LNCAP (cell line): ENCODE results near the gene RBP7.

Experiments
- CTCF ChIP-seq: fragments of 450-650 bp; IDR thresholded peaks from 2 replicates; pipeline ENCODE4 v1.5.1; 2017; ENCODE audit warnings: mild to moderate bottlenecking

The RBP7 gene

DNA sequence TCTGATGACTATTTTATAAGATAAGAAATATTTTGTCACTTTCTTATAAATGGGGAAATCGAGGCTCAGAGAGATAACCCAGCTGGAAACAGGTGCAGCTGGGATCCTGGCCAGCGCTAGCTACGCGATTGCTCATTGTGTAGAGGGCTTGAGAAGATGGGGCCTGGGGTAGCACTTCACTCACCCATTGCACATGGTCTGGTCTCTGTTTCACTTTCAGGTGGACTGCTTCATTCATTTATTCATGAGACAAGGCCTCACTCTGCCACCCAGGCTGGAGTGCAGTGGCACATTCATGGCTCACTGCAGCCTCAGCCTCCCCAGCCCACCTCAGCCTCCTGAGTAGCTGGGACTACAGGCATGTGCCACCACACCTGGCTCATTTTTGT lies 59.6 kb downstream of the RBP7 start:
- no peak for TF ChIP-seq CTCF

DNA sequence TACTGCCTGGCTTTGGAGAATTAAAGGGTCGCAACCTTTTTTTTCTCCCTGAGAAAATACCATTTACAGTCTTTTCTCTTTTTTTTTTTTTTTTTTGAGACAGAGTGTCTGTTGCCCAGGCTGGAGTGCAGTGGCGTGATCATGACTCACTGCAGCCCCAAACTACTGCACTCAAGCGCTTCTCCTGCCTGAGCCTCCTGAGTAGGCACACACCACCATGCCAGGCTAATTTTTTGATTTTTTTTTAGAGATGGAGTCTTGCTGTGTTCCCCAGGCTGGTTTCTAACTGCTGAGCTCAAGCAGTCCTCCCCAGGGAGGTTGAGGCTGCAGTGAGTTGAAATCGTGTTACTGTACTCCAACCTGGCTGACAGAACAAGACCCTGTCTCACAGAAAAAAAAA lies 60.3 kb downstream of the RBP7 start:
- TF ChIP-seq CTCF = no peak

- TF ChIP-seq CTCF = no peak
These were observed 60.8 kb downstream of the RBP7 start for GRCh38 chr1:10057796-10058195.

DNA sequence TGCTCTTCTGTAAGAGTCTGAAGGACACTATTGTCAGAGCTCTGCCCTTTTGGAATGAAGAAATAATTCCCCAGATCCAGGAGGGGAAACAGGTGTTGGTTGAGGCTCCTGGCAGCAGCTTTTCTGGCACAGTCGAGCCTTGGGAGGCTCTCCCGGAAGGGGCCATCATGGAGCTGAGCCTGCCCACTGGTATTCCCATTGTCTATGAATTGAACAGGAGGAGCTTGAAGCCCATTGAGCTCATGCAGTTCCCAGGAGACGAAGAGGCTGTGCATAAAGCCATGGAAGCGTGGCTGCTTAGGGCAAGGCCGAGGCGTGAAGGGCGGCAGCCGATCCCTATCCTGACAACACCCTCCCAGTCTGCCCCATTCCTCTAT lies 62.3 kb downstream of the RBP7 start:
- TF ChIP-seq CTCF = no peak

DNA sequence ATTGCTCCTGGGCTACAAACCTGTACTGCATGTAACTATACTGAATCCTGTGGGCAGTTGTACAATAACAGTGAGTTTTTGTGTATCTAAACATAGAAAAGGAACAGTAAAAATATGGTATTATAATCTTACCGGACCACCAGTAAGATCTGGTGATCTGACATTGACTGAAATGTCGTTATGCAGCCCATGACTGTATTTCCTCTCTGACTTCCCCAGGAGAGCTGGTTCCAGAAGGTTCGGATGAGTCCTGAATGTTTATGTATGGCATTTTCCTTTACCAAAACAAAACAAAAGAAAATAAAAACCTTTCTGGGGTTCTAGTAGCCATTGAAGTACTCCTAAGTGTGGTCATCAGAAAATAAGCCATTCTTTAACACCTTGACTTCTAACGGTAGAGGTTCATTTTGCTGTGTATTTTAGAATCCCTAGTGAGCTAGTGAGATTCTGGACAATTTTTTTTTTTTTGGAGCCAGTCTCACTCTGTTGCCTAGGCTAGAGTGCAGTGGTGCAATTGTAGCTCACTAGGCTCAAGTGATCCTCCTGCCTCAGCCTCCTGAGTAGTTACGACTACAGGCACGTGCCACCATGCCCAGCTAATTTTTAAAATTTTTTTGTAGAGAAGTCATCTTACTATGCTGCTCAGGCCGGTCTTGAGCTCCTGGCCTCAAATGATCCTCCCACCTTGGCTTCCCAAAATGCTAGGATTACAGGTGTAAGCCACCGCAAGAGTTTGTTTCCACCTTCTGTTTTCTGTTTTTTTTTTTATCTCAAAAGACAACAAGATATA lies 63.5 kb downstream of the RBP7 start:
- no peak for TF ChIP-seq CTCF

DNA sequence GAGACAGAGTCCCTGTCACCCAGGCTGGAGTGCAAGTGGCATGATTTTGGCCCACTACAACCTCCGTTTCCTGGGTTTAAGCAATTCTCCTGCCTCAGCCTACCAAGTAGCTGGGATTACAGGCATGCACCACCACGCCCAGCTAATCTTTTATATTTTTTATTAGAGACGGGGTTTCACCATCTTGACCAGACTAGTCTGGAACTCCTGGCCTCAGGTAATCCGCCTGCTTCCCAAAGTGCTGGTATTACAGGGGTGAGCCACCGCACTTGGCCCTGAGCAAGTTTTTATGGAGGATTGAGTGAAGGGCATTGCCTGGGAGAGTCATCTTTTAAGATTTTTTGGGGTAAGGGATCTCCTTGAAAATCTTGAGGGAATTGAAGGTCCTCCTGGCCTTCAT lies 64.2 kb downstream of the RBP7 start:
- no peak for TF ChIP-seq CTCF

DNA sequence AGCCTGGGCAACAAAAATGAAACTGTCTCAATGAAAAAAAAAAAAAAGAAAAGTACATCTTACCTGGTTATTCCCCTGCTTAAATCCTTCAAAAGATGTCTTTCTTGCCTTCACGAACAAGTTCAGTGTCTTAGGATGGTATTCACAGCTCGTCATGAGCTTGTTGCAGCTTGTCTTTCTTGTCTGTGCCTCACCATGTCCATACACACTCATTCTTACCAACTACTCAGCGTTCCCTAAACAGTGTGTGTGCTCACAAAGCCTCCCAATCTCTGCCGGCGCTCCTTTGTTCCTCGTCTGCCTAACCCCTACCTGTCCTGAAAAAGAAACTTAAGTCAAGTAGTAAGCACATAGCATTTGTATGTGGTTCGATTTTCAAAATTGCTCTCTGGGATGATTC lies 66.8 kb downstream of the RBP7 start:
- TF ChIP-seq CTCF = no peak
